Natural killer cell (primary cell): ENCODE data around the gene TMEM132A. TPM values are rescaled to one million over a fixed set of nuclear protein-coding genes. Genes with fewer than 3 reads are reported as not detected.
A peak's percentile ranks its signal among the peaks of the same experiment; 100 is the strongest.

Experiments used
- ATAC-seq, 3 donors: fragments of 150-1000 bp in 2 of 3; fragments of 200-7000 bp in 1 of 3; cut with Tn5 transposase; 1 replicate in 1 of 3; 2 replicates in 2 of 3; pipeline ENCODE4 v1.10.0; 2021; ENCODE audit warnings: mild to moderate bottlenecking in 2 of 3, moderate library complexity in 2 of 3
- DNase-seq, 2 donors: peaks; one replicate each; pipeline versions ENCODE4 v3.0.0 to v3.0.0-alpha.2; 2013 to 2021; ENCODE audit warnings: mixed read lengths in 1 of 2
- H3K27ac ChIP-seq: one replicate; pipeline ENCODE4 v1.5.1; 2013; ENCODE audit warnings: mild to moderate bottlenecking, low read length
- H3K27me3 ChIP-seq: one replicate; pipeline ENCODE4 v1.6.1; 2013; ENCODE audit warnings: low read length; ENCODE audit not compliant: control insufficient read depth, insufficient read depth
- H3K36me3 ChIP-seq: one replicate; pipeline ENCODE4 v1.6.1; 2013; ENCODE audit warnings: low read length; ENCODE audit not compliant: control insufficient read depth, insufficient read depth
- H3K4me1 ChIP-seq: one replicate; pipeline ENCODE4 v1.6.1; 2013; ENCODE audit warnings: low read length; ENCODE audit not compliant: control insufficient read depth, insufficient read depth
- H3K4me3 ChIP-seq: one replicate; pipeline ENCODE4 v1.5.1; 2013; ENCODE audit warnings: low read length
- H3K9me3 ChIP-seq: one replicate; pipeline ENCODE4 v1.6.1; 2013; ENCODE audit warnings: low read length; ENCODE audit not compliant: control insufficient read depth, insufficient read depth
- H3K27ac Mint-ChIP-seq, 2 donors: one replicate each; pipeline ENCODE4 v1.8.0; 2022; ENCODE audit warnings: mild to moderate bottlenecking in 2 of 2, mixed read lengths in 2 of 2, moderate library complexity in 1 of 2
- H3K27me3 Mint-ChIP-seq, 2 donors: one replicate each; pipeline ENCODE4 v1.8.0; 2022; ENCODE audit warnings: low read depth in 2 of 2, mixed read lengths in 2 of 2
- H3K36me3 Mint-ChIP-seq: one replicate; pipeline ENCODE4 v1.8.0; 2022; ENCODE audit warnings: mixed read lengths
- H3K4me1 Mint-ChIP-seq, 2 donors: one replicate each; pipeline ENCODE4 v1.8.0; 2022; ENCODE audit warnings: mixed read lengths in 2 of 2
- H3K4me3 Mint-ChIP-seq: one replicate; pipeline ENCODE4 v1.8.0; 2022; ENCODE audit warnings: mild to moderate bottlenecking, moderate library complexity, mixed read lengths
- H3K9me3 Mint-ChIP-seq, 2 donors: one replicate each; pipeline ENCODE4 v1.8.0; 2022; ENCODE audit warnings: mixed read lengths in 2 of 2
- CTCF ChIP-seq: fragments of 200-600 bp; IDR thresholded peaks from one replicate; pipeline ENCODE4 v1.8.0; 2022; ENCODE audit warnings: antibody characterized with exemption
- WGBS: methylation state at CpG from one replicate; pipeline ENCODE4 v1.1.7; 2013; ENCODE audit warnings: missing lambda C conversion rate; ENCODE audit not compliant: insufficient coverage; 5-methylcytosine and 5-hydroxymethylcytosine counted together
- intact Hi-C: fragments of 100-400 bp; cut with micrococcal nuclease; formaldehyde crosslinking; loops from one replicate; pipeline ENCODE4 v1.14.2; 2022
- total RNA-seq, 4 donors: library from RNA; stranded (reverse); fragments of 120-200 nt in 1 of 4; gene quantifications; one replicate each; pipeline versions ENCODE4 v1.2.3 to v1.2.4, GENCODE V29; 2013 to 2022

Gene TMEM132A
- total RNA-seq, 3 donors from 2014 or later (not counting 1 experiment from before 2014, with no cell fraction given) = not detected

DNA sequence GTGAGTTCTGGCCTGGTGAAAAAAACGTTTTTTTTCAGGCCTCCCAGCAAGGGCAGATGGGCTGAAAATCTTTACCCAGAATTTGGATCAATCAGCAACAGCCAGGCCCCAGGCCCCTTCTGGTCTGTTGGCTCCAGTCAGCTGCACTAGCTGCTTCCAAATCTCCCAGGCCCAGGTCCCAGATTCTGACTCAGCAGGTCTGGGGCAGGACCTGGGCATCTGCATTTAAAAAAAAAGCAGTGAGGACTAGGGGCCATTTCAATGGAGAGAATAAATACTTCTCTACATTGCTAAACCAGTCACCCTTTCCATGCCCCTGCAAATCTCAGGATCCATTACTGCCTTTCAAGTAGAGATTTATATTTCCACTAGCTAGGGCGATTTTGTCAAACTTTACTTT, 23.4 kb downstream of the TMEM132A start:
- Histone ChIP-seq H3K4me3 (no peak overlapping the region), H3K27ac (no peak overlapping the region), H3K9me3 (no peaks in the 10 kb centered on the region), H3K36me3 (no peaks in the 10 kb centered on the region), H3K27me3 (peaks cover 4% of the 10 kb centered on the region), H3K4me1 (peaks cover 24% of the 10 kb centered on the region)
- 10% methylated on average over 1 of the region's 2 CpGs for WGBS
- peaks cover 10 to 14% of the 10 kb centered on the region in 2 donors for H3K27me3 Mint-ChIP-seq
- H3K4me3 Mint-ChIP-seq = no peak overlapping the region
- no peaks in the 10 kb centered on the region for H3K36me3 Mint-ChIP-seq
- H3K9me3 Mint-ChIP-seq = no peaks in the 10 kb centered on the region
- no peak for TF ChIP-seq CTCF
- H3K4me1 Mint-ChIP-seq = peaks cover 10 to 17% of the 10 kb centered on the region in 2 donors
- no peak overlapping the region for H3K27ac Mint-ChIP-seq
- intact Hi-C loops = no loop called here
- DNase-seq = no peak
- ATAC-seq = no peak

GRCh38 chr11:60948250-60948649, 24.0 kb downstream of the TMEM132A start:
- H3K9me3 Mint-ChIP-seq = no peaks in the 10 kb centered on the region
- intact Hi-C loops = no loop called here
- TF ChIP-seq CTCF = no peak
- Histone ChIP-seq H3K27ac (no peak overlapping the region), H3K4me1 (peaks cover 25% of the 10 kb centered on the region), H3K36me3 (no peaks in the 10 kb centered on the region), H3K9me3 (no peaks in the 10 kb centered on the region), H3K4me3 (no peak overlapping the region), H3K27me3 (peaks cover 4% of the 10 kb centered on the region)
- no peak overlapping the region for H3K4me3 Mint-ChIP-seq
- no peak for ATAC-seq
- WGBS = 83% methylated on average over 5 of the region's 5 CpGs
- peaks cover 10 to 14% of the 10 kb centered on the region in 2 donors for H3K27me3 Mint-ChIP-seq
- no peak overlapping the region for H3K27ac Mint-ChIP-seq
- no peak for DNase-seq
- H3K4me1 Mint-ChIP-seq = peaks cover 15 to 22% of the 10 kb centered on the region in 2 donors
- H3K36me3 Mint-ChIP-seq = no peaks in the 10 kb centered on the region

DNA sequence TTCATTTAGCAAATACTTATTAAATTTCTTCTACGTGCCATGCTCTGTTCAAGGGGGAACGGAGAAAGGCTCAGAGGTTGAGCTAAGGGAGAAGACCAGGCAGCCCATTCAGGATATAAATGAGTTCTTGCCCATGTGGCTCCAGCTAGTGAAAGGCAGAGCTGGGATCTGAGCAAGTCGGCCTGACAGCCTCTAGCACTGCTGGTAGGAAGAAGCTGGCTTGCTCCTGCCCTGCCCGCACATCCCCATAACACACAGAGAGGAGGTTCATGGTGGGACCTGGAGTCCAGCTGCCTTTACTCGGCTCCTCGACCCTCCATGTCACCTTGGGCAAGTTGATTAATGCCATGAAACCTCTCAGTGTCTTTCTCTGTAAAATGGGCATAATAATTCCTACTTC, 25.8 kb downstream of the TMEM132A start:
- Mint-ChIP-seq H3K27ac (no peak overlapping the region), H3K4me1 (peaks cover 15 to 26% of the 10 kb centered on the region in 2 donors), H3K4me3 (peak overlapping the region; percentile 17), H3K9me3 (no peaks in the 10 kb centered on the region), H3K36me3 (no peaks in the 10 kb centered on the region), H3K27me3 (peaks cover 10 to 14% of the 10 kb centered on the region in 2 donors)
- intact Hi-C loops = no loop called here
- H3K4me3 ChIP-seq = peak overlapping the region; percentile 25
- 82% methylated on average over 5 of the region's 6 CpGs for WGBS
- no peak overlapping the region for H3K27ac ChIP-seq
- no peaks in the 10 kb centered on the region for H3K9me3 ChIP-seq
- peaks cover 32% of the 10 kb centered on the region for H3K4me1 ChIP-seq
- H3K27me3 ChIP-seq = peaks cover 4% of the 10 kb centered on the region
- DNase-seq (no peak), ATAC-seq (no peak)
- TF ChIP-seq CTCF = no peak
- no peaks in the 10 kb centered on the region for H3K36me3 ChIP-seq

DNA sequence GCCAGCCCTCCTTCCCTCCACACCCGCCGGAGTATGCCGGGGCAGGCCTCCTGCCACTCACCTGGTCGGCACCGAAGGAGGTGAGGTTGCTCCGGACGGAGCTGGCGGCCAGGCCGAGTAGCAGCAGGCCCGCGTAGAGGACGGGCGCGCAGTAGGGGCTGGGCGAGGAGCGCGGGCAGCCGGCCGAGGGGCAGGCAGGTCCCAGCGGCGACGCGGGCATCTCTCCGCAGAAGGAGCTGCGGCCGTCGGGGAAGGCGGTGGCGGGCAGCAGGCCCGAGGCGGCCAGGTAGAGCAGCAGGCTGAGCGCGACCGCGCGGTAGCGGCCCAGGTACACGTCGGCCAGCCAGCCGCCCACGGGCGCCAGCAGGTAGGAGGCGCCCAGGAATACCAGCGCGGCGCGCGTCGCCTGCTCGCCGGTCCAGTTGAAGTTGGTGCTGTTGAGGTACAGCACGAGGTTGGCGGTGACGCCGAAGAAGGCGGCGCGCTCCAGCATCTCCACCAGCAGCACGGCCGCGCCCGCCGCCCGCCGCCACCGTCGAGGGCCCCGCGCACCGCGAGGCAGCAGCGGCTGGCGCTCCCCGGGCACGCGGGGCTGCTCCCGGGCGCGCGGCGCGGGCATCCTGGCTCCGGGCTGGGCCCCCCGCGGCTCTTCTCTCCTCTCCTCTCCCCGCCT, 26.8 kb downstream of the TMEM132A start:
- 11% methylated on average over 86 of the region's 86 CpGs for WGBS
- ATAC-seq (peak; percentile 33 to 53 (median 39)), DNase-seq (peak in 1 of 2 donors; percentile 58)
- Histone ChIP-seq H3K27me3 (peaks cover 4% of the 10 kb centered on the region), H3K4me3 (peak overlapping the region; percentile 53), H3K9me3 (no peaks in the 10 kb centered on the region), H3K27ac (no peak overlapping the region), H3K36me3 (no peaks in the 10 kb centered on the region), H3K4me1 (peaks cover 32% of the 10 kb centered on the region)
- H3K9me3 Mint-ChIP-seq = no peaks in the 10 kb centered on the region
- TF ChIP-seq CTCF = no peak
- peaks cover 10 to 11% of the 10 kb centered on the region in 2 donors for H3K27me3 Mint-ChIP-seq
- H3K27ac Mint-ChIP-seq = peak overlapping the region in 1 of 2 donors; percentile 93
- no peaks in the 10 kb centered on the region for H3K36me3 Mint-ChIP-seq
- peak overlapping the region; percentile 89 for H3K4me3 Mint-ChIP-seq
- intact Hi-C loops = no loop called here
- peaks cover 15 to 26% of the 10 kb centered on the region in 2 donors for H3K4me1 Mint-ChIP-seq
